Liver (tissue), 9 donors: ENCODE results near the gene EAPP. TPM values are rescaled to one million over a fixed set of nuclear protein-coding genes. Genes with fewer than 3 reads are reported as not detected.

ENCODE experiments used
- DNase-seq: peaks from one replicate; pipeline ENCODE4 v3.0.0-alpha.2; 2017; ENCODE audit warnings: low spot score
- H3K27ac ChIP-seq, 2 donors: one replicate each; pipeline ENCODE4 v1.7.0; 2013; ENCODE audit warnings: inconsistent platforms in 2 of 2, low read length in 2 of 2, control low read depth in 1 of 2, low read depth in 1 of 2, mild to moderate bottlenecking in 1 of 2
- H3K27me3 ChIP-seq, 4 donors: one replicate each; pipeline versions ENCODE4 v1.6.1 to v1.7.0; 2013; ENCODE audit warnings: low read length in 3 of 4, inconsistent platforms in 1 of 4, mild to moderate bottlenecking in 1 of 4, moderate library complexity in 1 of 4; ENCODE audit not compliant: control insufficient read depth in 4 of 4, insufficient read depth in 4 of 4
- H3K36me3 ChIP-seq, 4 donors: one replicate each; pipeline versions ENCODE4 v1.6.1 to v1.7.0; 2013; ENCODE audit warnings: low read length in 3 of 4, mild to moderate bottlenecking in 3 of 4, low read depth in 1 of 4, moderate library complexity in 1 of 4; ENCODE audit not compliant: control insufficient read depth in 4 of 4, insufficient read depth in 3 of 4
- H3K4me1 ChIP-seq, 4 donors: one replicate each; pipeline versions ENCODE4 v1.6.1 to v1.7.0; 2013; ENCODE audit warnings: low read length in 3 of 4, mild to moderate bottlenecking in 3 of 4, moderate library complexity in 1 of 4; ENCODE audit not compliant: control insufficient read depth in 4 of 4, insufficient read depth in 4 of 4
- H3K4me3 ChIP-seq, 3 donors: one replicate each; pipeline versions ENCODE4 v1.6.1 to v1.7.0; 2013; ENCODE audit warnings: low read length in 3 of 3, control low read depth in 1 of 3, low read depth in 1 of 3, mild to moderate bottlenecking in 1 of 3
- H3K9ac ChIP-seq, 2 donors: one replicate each; pipeline ENCODE4 v1.7.0; 2013; ENCODE audit warnings: low read length in 2 of 2, mild to moderate bottlenecking in 2 of 2, moderate library complexity in 2 of 2, control low read depth in 1 of 2, low read depth in 1 of 2
- H3K9me3 ChIP-seq, 4 donors: one replicate each; pipeline versions ENCODE4 v1.6.1 to v1.7.0; 2013; ENCODE audit warnings: low read length in 3 of 4; ENCODE audit not compliant: control insufficient read depth in 4 of 4
- ATF3 ChIP-seq: IDR thresholded peaks from 2 replicates; pipeline ENCODE4 v1.6.1; 2016; ENCODE audit warnings: antibody characterized with exemption
- CTCF ChIP-seq: fragments of 150-350 bp; IDR thresholded peaks from 2 replicates; pipeline ENCODE4 v1.5.1; 2017; ENCODE audit warnings: improper control_type of control experiment, low read depth, low read length; ENCODE audit not compliant: missing input control
- EGR1 ChIP-seq, 2 donors: IDR thresholded peaks; 2 replicates each; pipeline ENCODE4 v1.6.1; 2016 to 2018; ENCODE audit warnings: antibody characterized with exemption in 2 of 2, low read depth in 2 of 2
- FOXA1 ChIP-seq: IDR thresholded peaks from 2 replicates; pipeline ENCODE4 v1.6.1; 2016; ENCODE audit warnings: antibody characterized with exemption
- FOXA2 ChIP-seq: IDR thresholded peaks from 2 replicates; pipeline ENCODE4 v1.6.1; 2016; ENCODE audit warnings: antibody characterized with exemption
- GABPA ChIP-seq, 2 donors: IDR thresholded peaks in 1 of 2; conservative IDR thresholded peaks in 1 of 2; 2 replicates each; pipeline ENCODE4 v1.6.1; 2016; ENCODE audit warnings: antibody characterized with exemption in 2 of 2, mild to moderate bottlenecking in 1 of 2, moderate library complexity in 1 of 2
- HNF4A ChIP-seq, 2 donors: conservative IDR thresholded peaks; 2 replicates each; pipeline ENCODE4 v1.6.1; 2016; ENCODE audit warnings: antibody characterized with exemption in 2 of 2, mild to moderate bottlenecking in 2 of 2
- NR2F2 ChIP-seq: IDR thresholded peaks from 2 replicates; pipeline ENCODE4 v1.6.1; 2016; ENCODE audit warnings: antibody characterized with exemption
- RAD21 ChIP-seq, 2 donors: IDR thresholded peaks; 2 replicates each; pipeline ENCODE4 v1.6.1; 2016; ENCODE audit warnings: antibody characterized with exemption in 2 of 2, mild to moderate bottlenecking in 2 of 2
- REST ChIP-seq: IDR thresholded peaks from 2 replicates; pipeline ENCODE4 v1.6.1; 2016; ENCODE audit warnings: antibody characterized with exemption, mild to moderate bottlenecking
- RXRA ChIP-seq, 2 donors: IDR thresholded peaks; 2 replicates each; pipeline ENCODE4 v1.6.1; 2017 to 2018; ENCODE audit warnings: antibody characterized with exemption in 2 of 2, mild to moderate bottlenecking in 1 of 2
- SP1 ChIP-seq: IDR thresholded peaks from 2 replicates; pipeline ENCODE4 v1.6.1; 2018; ENCODE audit warnings: antibody characterized with exemption, mild to moderate bottlenecking
- TAF1 ChIP-seq: conservative IDR thresholded peaks from 2 replicates; pipeline ENCODE4 v1.6.1; 2016; ENCODE audit warnings: antibody characterized with exemption, mild to moderate bottlenecking
- ZBTB33 ChIP-seq: IDR thresholded peaks from 2 replicates; pipeline ENCODE4 v1.6.1; 2016; ENCODE audit warnings: antibody characterized with exemption
- whole genome bisulfite sequencing: extraction: QIAGEN DNeasy Blood & Tissue Kit; methylation state at CpG from one replicate; pipeline ENCODE4 v1.1.7; 2013; 5-methylcytosine and 5-hydroxymethylcytosine counted together
- polyA plus RNA-seq, 2 donors: library from polyadenylated mRNA; stranded (reverse) in 1 of 2; unstranded in 1 of 2; fragments of 200-250 nt in 1 of 2; fragments of >200 nt in 1 of 2; fragmentation: Nextera tagmentation in 1 of 2; extraction: Ambion mirVana in 1 of 2; gene quantifications; one replicate each; pipeline versions ENCODE4 v1.2.1 to v1.2.3, GENCODE V29; 2013 to 2015
- total RNA-seq, 2 donors: library from RNA; depleted of rRNA; stranded (reverse); fragments of >200 nt; gene quantifications; one replicate each; pipeline ENCODE4 v1.2.3, GENCODE V29; 2014
- donor health status: healthy.
- donor health status: healthy.
- donor health status: healthy.
- donor health status: healthy.
- donor health status: healthy.

Gene EAPP
- total and polyA plus RNA-seq, 4 donors = 18.5 to 33.4 (median 25.7) TPM

- no peak for TF ChIP-seq ZBTB33
- no peak for TF ChIP-seq SP1
- TF ChIP-seq FOXA1 = no peak
- no peak for TF ChIP-seq RAD21 (IDR thresholded peaks at IDR 0.05)
- TF ChIP-seq FOXA2 = no peak
- TF ChIP-seq HNF4A (conservative IDR thresholded peaks at IDR 0.05) = no peak
- no peak for TF ChIP-seq GABPA (IDR thresholded peaks at IDR 0.05 in 1 of 2, conservative IDR thresholded peaks at IDR 0.05 in 1 of 2)
- TF ChIP-seq RXRA (IDR thresholded peaks at IDR 0.05) = no peak
Measured at GRCh38 chr14:34475163-34475562, 64.3 kb downstream of the EAPP start (continued).

GRCh38 chr14:34474187-34474679 lies 65.3 kb downstream of the EAPP start:
- 88% methylated on average over 2 of the region's 2 CpGs for WGBS
- Histone ChIP-seq H3K27ac (no peak overlapping the region), H3K4me1 (no peaks in the 10 kb centered on the region), H3K9me3 (no peaks in the 10 kb centered on the region), H3K27me3 (no peaks in the 10 kb centered on the region), H3K4me3 (no peak overlapping the region), H3K36me3 (no peaks in the 10 kb centered on the region), H3K9ac (no peak overlapping the region)
- no peak for DNase-seq
- no peak for TF ChIP-seq FOXA1
- TF ChIP-seq ATF3 = no peak
- TF ChIP-seq FOXA2 = no peak
- no peak for TF ChIP-seq RXRA (IDR thresholded peaks at IDR 0.05)
- no peak for TF ChIP-seq GABPA (IDR thresholded peaks at IDR 0.05 in 1 of 2, conservative IDR thresholded peaks at IDR 0.05 in 1 of 2)
- no peak for TF ChIP-seq SP1
- no peak for TF ChIP-seq TAF1
- TF ChIP-seq NR2F2 = no peak

- H3K4me3 ChIP-seq = no peak overlapping the region
- H3K9ac ChIP-seq = no peak overlapping the region
- peaks cover 0 to 1% (median 0%) of the 10 kb centered on the region in 4 donors for H3K4me1 ChIP-seq
- no peaks in the 10 kb centered on the region for H3K36me3 ChIP-seq
- no peak for DNase-seq
- no peak for TF ChIP-seq REST
- no peak for TF ChIP-seq ZBTB33
- no peak for TF ChIP-seq NR2F2
- TF ChIP-seq CTCF = no peak
- TF ChIP-seq SP1 = no peak
- no peak for TF ChIP-seq RXRA (IDR thresholded peaks at IDR 0.05)
- TF ChIP-seq EGR1 (IDR thresholded peaks at IDR 0.05; ENCODE audit: low read depth in 2 of 2) = no peak
- no peak for TF ChIP-seq FOXA1
- H3K27me3 ChIP-seq = no peaks in the 10 kb centered on the region
- H3K27ac ChIP-seq = no peak overlapping the region
- 85% methylated on average over 6 of the region's 6 CpGs for WGBS
- H3K9me3 ChIP-seq = no peaks in the 10 kb centered on the region
Measured at GRCh38 chr14:34472706-34473279, 66.7 kb downstream of the EAPP start.
